Prostate gland (tissue), 2 donors: ENCODE measurements around the gene COL9A2. TPM values are rescaled to one million over a fixed set of nuclear protein-coding genes. Genes with fewer than 3 reads are reported as not detected.

ENCODE experiments used
- DNase-seq: peaks from one replicate; pipeline ENCODE4 v3.0.0-alpha.2; 2019; ENCODE audit warnings: low spot score
- H3K27ac ChIP-seq, 2 donors: fragments of 200-600 bp; sonication (generic); 2 replicates each; pipeline ENCODE4 v1.5.1; 2017 to 2019
- H3K27me3 ChIP-seq: fragments of 200-600 bp; sonication (generic); replicated peaks from 2 replicates; pipeline ENCODE4 v1.5.1; 2019; ENCODE audit not compliant: insufficient read depth
- H3K36me3 ChIP-seq, 2 donors: fragments of 200-600 bp; sonication (generic); 1 replicate in 1 of 2; 2 replicates in 1 of 2; pipeline versions ENCODE4 v1.5.1 to v1.8.1; 2017 to 2019
- H3K4me1 ChIP-seq: fragments of 200-600 bp; sonication (generic); replicated peaks from 2 replicates; pipeline ENCODE4 v1.5.1; 2019
- H3K4me3 ChIP-seq, 2 donors: fragments of 200-600 bp; sonication (generic); 2 replicates each; pipeline ENCODE4 v1.5.1; 2017 to 2019
- H3K9me3 ChIP-seq: fragments of 200-600 bp; sonication (generic); 2 replicates; pipeline ENCODE4 v1.5.1; 2017
- CTCF ChIP-seq, 4 experiments: fragments of 200-600 bp in 2 of 4; fragments of 450-650 bp in 2 of 4; sonication (generic) in 2 of 4; IDR thresholded peaks; 1 replicate in 3 of 4; 2 replicates in 1 of 4; pipeline ENCODE4 v1.5.1; 2016 to 2019; ENCODE audit warnings: antibody characterized with exemption in 4 of 4, mild to moderate bottlenecking in 2 of 4, moderate library complexity in 2 of 4
- POLR2A ChIP-seq: fragments of 450-650 bp; IDR thresholded peaks from one replicate; pipeline ENCODE4 v1.6.1; 2016; ENCODE audit warnings: antibody characterized with exemption, mild to moderate bottlenecking
- POLR2AphosphoS5 ChIP-seq: sonication (generic); formaldehyde crosslinking; IDR thresholded peaks from one replicate; pipeline ENCODE4 v1.6.1; 2017; ENCODE audit warnings: antibody characterized with exemption
- WGBS: methylation state at CpG from one replicate; pipeline ENCODE4 v1.1.5; 2018; 5-methylcytosine and 5-hydroxymethylcytosine counted together
- intact Hi-C: fragments of 100-400 bp; cut with DNase I; formaldehyde crosslinking; loops from one replicate; pipeline ENCODE4 v1.14.2; 2022
- total RNA-seq, 2 donors: library from RNA; depleted of rRNA; stranded (reverse); fragments of >200 nt; gene quantifications; one replicate each; pipeline ENCODE4 v1.1.0, GENCODE V29; 2016

Gene COL9A2
- total RNA-seq = 10 to 100 TPM; 16.1 to 27.6 TPM

- WGBS = 3% methylated on average over 28 of the region's 84 CpGs
- intact Hi-C loops = loop anchor here (10.0 kb wide), 2 partner anchors 88 to 172 kb away; no protein-coding TSS in a partner anchor
These were observed at the start of gene COL9A2 for GRCh38 chr1:40316595-40317393. Gene COL9A2 (minus strand): TSS chr1:40317286. CDS start chr1:40317197, 89 bp downstream.

GRCh38 chr1:40363721-40364120 lies 46.6 kb upstream of the COL9A2 start:
- 21% methylated on average over 2 of the region's 2 CpGs for WGBS
- Histone ChIP-seq H3K27me3 (no peaks in the 10 kb centered on the region), H3K4me3 (no peak overlapping the region), H3K4me1 (no peaks in the 10 kb centered on the region), H3K36me3 (no peaks in the 10 kb centered on the region), H3K27ac (no peak overlapping the region), H3K9me3 (no peaks in the 10 kb centered on the region)
- TF ChIP-seq POLR2AphosphoS5 (no peak), POLR2A (no peak), CTCF (IDR thresholded peaks at IDR 0.05) (no peak)
- intact Hi-C loops = no loop called here
- DNase-seq = no peak

More at GRCh38 chr1:40316595-40317393, at the start of gene COL9A2:
- Histone ChIP-seq H3K27ac (peak within 1 kb of the TSS in 1 of 2 donors; percentile 14), H3K36me3 (no peaks in the 10 kb centered on the region), H3K4me3 (peak within 1 kb of the TSS; percentile 28 to 37), H3K4me1 (no peaks in the 10 kb centered on the region), H3K9me3 (no peaks in the 10 kb centered on the region), H3K27me3 (no peaks in the 10 kb centered on the region)
- DNase-seq = no peak
- no peak for TF ChIP-seq POLR2AphosphoS5
- no peak for TF ChIP-seq POLR2A
- TF ChIP-seq CTCF (IDR thresholded peaks at IDR 0.05) = no peak

GRCh38 chr1:40362699-40363098 lies 45.6 kb upstream of the COL9A2 start:
- no peaks in the 10 kb centered on the region for H3K4me1 ChIP-seq
- TF ChIP-seq POLR2AphosphoS5 (no peak), POLR2A (no peak), CTCF (IDR thresholded peaks at IDR 0.05) (no peak)
- WGBS = 47% methylated on average over 2 of the region's 2 CpGs
- H3K9me3 ChIP-seq = no peaks in the 10 kb centered on the region
- intact Hi-C loops = no loop called here
- no peak overlapping the region for H3K4me3 ChIP-seq
- DNase-seq = no peak
- no peak overlapping the region for H3K27ac ChIP-seq
- H3K36me3 ChIP-seq = no peaks in the 10 kb centered on the region
- H3K27me3 ChIP-seq = no peaks in the 10 kb centered on the region

DNA sequence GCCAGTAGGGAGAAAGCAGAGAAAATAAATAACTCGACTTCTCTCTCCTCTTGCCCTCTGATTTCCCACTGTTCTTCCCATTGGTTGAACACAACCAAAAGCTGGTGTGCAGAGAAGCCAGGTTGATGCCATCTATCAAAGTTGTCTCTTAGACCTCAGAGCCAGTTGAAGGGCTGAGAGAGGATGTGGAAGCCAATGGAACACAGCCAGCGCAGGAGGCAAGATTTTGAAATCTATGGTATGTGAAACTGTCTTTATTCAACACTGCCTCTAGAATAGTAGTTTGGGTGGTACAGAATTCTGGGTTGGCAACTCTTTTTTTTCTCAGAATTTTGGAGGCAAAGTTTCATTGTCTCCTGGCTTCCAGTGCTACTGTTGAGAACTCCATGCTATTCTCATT lies 45.1 kb upstream of the COL9A2 start:
- TF ChIP-seq CTCF (IDR thresholded peaks at IDR 0.05) (no peak), POLR2AphosphoS5 (no peak), POLR2A (no peak)
- Histone ChIP-seq H3K27ac (no peak overlapping the region), H3K36me3 (no peaks in the 10 kb centered on the region), H3K9me3 (no peaks in the 10 kb centered on the region), H3K4me3 (no peak overlapping the region), H3K4me1 (no peaks in the 10 kb centered on the region), H3K27me3 (no peaks in the 10 kb centered on the region)
- intact Hi-C loops = no loop called here
- no peak for DNase-seq
- WGBS = 89% methylated on average over 2 of the region's 2 CpGs

GRCh38 chr1:40361637-40362036 lies 44.6 kb upstream of the COL9A2 start:
- Histone ChIP-seq H3K27ac (no peak overlapping the region), H3K9me3 (no peaks in the 10 kb centered on the region), H3K27me3 (no peaks in the 10 kb centered on the region), H3K4me3 (no peak overlapping the region), H3K36me3 (no peaks in the 10 kb centered on the region), H3K4me1 (no peaks in the 10 kb centered on the region)
- DNase-seq = no peak
- WGBS = 90% methylated on average over 4 of the region's 4 CpGs
- no peak for TF ChIP-seq CTCF (IDR thresholded peaks at IDR 0.05)
- no peak for TF ChIP-seq POLR2A
- no peak for TF ChIP-seq POLR2AphosphoS5
- intact Hi-C loops = no loop called here
